D341Med (cell line): Measurements from ENCODE around the gene TTLL11.

ENCODE experiments used
- DNase-seq: peaks from one replicate; pipeline ENCODE4 v3.0.0; 2012; ENCODE audit warnings: low spot score

Gene TTLL11

DNA sequence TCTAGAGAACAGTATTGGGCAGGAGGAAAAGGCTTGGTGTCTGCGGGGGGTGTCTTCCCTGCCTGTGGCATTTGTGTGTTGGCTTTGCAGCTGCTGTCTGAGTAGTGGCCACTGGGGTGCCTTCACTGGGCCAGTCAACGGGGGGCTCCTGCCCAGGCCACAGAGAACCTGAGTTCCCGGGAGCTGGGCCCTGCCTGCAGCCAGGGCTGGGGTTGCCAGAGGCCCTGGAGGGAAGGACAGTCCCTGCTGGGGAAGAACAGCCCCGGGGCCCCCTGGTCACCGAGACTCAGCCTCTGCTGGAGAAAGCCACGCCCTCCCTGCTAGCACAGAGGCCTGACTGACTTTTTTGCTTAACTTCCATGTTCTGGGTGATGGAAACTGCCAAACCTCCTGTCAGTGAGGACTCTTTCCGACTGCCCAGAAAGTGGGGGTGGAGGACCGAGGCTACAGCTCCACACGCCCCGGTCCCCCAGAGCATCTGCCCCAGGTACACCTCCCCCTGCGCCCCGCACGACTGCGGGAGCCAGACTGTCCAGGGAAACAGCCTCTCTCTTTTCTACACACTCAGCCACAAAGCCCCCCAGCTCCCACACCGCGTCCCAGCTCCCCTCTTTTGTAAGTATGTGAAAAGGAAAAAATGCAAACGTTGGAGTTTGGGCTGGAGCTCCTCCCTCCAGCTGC is 308.2 kb downstream of the TTLL11 start:
- DNase-seq, result no peak

DNA sequence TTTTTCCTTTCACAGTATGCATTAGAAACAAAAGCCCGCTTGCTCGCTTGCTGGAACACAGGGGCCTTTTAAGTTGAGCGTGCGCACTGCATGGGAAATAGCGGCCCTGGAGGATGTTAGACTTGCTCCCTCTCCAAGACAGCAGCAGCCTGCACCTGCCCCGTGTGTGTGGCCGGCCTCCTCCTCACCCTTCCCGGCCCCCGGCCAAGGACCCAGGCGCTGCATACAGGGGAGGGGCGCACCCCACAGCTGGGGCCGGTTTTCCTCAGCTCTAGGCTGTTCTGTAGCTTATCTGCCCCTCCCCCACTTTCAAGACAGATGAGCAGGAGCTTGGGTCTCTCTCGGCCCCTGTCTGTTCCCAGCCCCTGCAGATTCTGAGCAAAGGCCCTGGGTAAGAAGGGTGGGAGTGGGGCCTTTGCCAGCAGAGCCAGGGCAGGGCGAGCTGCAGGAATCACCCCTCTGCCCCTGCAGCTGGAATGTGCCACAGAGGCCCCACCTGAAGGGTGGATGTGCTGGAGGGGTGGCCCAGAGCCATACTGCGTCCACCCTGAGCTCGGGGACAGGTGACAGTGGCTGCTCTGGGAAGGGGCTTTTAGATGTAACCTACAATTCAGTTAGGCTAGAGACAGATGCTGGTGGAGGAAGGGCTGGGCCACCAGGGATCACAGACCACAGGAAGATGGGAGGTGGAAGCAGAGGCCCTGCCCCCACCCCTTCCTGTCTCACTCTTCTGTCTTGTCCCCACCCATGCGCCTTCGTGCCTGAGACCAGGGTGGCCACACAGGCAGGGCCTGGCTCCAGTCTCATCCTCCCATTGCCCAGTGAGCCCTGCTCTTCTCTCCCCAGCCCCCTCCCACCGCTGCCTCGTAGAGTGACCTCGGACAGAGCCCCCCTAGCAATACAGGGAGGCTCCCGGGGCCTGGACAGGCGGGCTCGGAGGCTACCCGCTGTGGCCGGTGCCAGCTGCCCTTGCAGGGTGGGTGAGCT is 309.3 kb downstream of the TTLL11 start:
- no peak for DNase-seq

GRCh38 chr9:121783111-121783510 is 310.0 kb downstream of the TTLL11 start:
- no peak for DNase-seq

DNA sequence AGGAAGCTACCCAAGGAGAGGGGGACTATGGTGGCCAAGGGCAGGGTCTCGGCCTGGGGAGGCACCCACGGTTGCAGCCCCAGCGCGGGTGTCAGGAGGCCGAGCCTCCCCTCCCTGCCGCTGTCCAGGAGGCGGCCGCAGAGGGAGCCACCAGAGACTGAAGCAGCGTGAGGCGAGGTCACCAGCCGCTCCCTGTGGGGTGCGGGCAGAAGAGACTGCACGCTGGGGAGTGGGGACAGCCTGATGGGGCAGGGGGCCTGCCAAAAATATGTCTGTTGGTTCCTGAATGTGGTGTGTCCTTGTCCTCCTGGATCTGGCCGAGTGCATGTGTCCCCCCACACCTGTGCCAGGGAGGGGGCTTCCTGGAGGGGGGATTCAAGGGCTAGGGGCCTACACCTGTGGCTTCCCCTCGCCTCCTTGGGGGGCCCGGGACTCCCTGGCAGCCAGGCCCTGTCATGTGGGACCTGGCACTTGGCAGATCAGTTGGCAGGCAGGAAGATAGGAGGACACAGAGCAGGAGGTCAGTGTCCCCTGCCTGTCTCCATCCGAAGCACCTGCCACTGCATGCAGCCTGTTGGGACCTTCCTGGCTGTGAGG is 310.5 kb downstream of the TTLL11 start:
- DNase-seq, result no peak

- DNase-seq, result no peak
Measured at GRCh38 chr9:121781701-121782464, 311.2 kb downstream of the TTLL11 start.

DNA sequence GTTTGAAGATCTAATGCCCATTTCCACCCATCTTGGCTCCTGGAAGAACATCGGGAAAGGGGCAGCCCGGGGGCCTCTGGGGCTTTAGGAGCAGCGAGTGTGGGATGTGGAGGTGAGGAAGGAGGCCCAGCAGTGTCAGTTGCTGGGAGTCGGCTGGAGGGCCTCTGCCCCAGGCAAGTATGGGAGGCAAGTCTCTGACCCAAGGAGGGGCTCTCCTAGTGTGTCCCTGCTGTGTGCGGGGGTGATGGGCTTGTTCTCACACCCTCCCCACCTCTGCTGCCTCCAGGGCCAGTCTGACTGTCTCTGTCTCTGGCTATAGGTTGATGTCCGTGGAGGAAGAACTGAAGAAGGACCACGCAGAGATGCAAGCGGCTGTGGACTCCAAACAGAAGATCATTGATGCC is 312.0 kb downstream of the TTLL11 start:
- DNase-seq, result no peak

- DNase-seq, result no peak
Measured at GRCh38 chr9:121780177-121781040, 312.7 kb downstream of the TTLL11 start.

DNA sequence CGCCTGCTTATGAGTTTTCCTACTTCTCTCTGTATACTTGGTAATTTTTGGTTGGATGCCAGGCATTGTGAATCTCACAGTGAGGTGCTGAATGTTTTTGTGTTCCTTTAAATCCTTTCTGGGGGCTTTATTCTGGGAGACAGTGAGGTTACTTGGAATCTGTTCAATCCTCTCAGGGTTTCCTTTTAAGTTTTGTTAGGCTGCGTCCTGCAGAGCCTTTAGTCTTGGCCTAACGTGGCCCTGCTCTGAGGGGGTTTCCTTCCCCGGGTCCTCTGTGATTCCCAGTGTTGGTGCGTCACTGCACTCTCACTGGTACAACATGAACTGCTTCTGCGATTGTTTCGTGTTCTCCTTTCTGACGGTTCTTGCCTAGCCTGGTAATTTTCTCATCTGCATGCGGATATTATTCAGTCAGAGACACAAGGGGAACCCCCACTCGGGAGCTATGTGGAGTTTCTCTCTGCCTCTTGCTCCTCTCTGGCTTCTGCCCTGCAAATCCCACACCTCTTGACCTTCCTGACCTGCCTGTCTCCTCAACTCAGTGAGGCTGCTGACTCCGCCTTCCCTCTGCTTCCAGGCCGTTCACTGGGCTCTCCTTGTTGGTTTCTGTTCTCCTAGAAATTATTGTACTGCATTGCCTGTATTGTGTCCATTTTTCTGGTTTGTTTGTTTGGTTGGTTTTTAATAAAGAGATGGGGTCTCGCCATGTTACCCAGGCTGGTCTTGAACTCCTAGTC is 313.6 kb downstream of the TTLL11 start:
- no peak for DNase-seq

- DNase-seq, result no peak
Measured at GRCh38 chr9:121778252-121779225, 314.6 kb downstream of the TTLL11 start.

DNA sequence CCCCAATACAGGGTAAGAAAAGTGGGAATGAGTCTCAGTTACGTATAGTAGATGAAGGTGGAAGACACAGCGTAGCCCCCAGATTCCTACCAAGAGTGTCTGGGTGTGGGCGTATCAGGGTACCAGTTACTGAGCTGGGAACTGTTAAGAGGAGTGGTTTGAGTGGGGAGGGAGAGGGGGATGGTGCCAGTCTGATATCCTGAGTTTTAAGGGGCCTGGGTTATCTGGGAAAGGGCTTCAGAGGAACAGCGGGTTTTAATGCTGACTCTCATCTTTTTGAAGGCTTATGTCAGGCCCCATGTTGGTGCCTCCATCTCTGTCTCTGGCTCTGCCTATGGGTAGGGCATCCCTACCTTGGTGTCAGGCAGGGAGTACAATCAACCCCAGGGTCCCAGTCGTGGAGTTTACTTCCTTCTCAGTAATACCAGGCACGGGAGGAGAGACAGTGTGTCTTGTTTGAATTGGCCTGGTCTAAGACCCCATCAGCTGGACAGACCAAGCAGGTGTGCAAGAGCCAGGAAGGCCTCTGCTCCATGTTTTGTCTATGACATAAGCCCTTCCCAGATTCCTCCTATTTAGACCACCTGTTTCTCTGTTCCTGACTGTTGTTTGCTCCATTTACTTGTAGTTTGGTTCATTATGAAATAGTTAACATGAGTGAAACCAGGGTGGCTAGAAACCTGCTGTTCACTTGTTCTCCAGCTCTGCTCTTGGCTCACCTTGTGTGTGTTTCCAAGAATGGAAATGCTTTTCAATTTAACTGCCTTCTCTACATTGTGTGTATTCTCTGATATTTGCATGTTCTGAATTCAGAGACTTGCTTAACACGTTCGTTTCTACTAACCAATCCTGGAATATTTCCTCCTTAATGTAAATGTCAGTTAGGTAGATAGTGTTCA is 316.1 kb downstream of the TTLL11 start:
- no peak for DNase-seq

GRCh38 chr9:121776001-121776738 is 316.9 kb downstream of the TTLL11 start:
- DNase-seq, result no peak

DNA sequence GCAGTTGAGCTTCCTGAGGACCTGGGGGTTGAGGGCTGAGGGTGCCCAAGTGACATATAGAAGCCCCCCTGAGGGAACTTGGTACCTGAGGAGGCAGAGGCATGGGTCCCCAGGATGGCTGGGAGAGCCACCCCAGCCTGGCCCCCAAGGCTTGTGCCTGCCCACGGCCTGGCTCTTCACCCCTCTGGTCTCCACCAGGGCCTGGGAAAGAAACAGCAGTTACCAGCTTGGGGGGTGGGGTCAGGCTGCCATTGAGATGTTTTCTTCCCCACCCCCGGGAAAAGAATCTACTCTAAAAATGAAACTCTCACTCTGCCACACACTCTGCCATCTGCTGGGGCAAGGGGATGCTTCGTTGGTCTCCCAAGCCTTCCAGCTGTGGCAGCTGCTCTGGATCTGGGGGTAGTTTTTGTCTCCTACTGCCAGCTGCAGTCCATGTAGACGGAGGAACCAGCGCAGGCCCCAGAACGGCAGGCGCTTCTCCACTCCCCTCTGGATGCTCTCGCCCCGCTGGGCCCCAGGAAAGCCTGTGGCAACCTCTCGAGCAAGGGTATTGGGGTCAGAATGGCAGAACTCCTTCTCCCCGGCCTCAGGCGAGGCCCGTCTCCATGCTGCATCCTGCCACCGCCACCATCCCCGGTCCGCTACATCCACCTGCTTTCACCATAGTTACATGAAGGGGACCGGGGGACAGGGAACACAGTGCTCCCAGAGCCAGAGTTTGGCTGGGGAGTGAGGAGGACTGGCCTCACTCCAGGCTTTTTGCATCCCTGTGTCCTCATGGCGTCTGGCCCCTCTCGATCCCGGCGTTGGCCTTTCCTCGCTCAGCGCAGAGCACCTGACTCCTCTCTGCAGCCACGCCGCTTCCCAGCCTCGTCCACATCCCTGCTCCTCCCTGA is 318.1 kb downstream of the TTLL11 start:
- DNase-seq, result no peak

DNA sequence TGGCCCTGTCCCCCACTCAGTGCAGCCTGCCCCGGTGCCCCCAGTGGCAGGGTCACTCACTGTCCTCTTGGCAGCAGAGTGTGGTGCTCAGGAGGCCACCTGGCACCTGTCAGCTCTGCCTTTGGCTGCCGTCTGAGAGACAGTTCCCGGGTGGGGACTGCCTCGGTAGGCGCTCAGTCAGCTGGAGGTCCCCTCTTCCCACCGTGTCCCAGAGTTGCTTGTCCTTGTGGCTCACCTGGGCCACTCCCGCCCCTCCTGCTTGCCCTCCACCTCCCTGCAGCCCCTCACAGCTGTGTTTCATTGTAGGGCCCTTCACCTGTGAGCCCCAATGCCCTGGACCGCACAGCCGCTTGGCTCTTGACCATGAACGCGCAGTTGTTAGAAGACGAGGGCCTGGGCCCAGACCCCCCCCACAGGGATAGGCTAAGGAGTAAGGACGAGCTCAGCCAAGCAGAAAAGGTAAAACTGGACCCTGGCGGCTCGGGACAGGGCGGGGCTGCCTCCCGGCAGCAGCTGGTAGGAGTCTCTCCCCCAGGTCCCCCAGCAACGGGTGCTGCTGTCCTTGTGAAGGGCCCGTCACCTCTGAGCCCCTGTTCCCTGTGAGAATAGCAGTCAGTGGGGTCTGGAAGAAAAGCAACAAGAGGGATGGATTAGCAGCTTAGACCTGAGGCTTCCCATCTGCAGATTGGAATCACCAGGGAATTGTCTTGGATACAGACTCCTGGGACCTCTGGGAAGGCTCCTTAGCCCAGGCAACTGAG is 319.0 kb downstream of the TTLL11 start:
- peak; percentile 71 for DNase-seq

DNA sequence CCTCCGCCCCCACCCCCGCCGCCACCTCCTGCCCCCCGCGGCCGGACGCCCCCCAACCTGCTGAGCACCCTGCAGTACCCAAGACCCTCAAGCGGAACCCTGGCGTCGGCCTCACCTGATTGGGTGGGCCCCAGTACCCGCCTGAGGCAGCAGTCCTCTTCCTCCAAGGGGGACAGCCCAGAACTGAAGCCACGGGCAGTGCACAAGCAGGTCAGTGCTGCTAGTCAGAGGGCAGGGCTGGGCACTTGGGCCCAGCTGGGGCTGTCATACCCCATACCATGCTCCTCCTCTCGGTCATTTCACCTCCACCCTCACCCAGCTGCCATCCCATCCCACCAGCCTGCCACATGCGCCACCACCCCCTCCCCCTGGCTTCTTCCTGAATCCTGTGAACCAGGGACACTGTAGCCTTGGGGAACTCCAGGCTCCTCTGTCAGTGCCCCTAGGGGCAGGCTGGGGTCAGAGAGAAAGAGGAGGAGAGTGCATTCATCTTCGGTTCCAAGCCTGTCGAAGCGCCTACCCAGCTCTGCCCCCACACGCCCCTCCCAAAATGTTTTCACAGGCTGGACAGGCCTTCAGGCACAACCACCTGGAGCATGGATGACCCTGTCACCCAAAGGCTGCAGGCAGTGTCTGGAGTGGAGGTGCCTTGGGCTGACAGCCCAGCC is 319.7 kb downstream of the TTLL11 start:
- no peak for DNase-seq
